KG1 (cell line): ENCODE measurements around the gene PTPN1.

ENCODE experiments used
- DNase-seq: peaks from one replicate; lab custom pipeline; 2025; lab: John Stamatoyannopoulos, UW

PTPN1 gene

GRCh38 chr20:50513169-50514034 is 3.2 kb downstream of the PTPN1 start:
- no peak for DNase-seq

GRCh38 chr20:50514035-50514337 is 3.8 kb downstream of the PTPN1 start:
- no peak for DNase-seq

- DNase-seq, result no peak
Observed at GRCh38 chr20:50514750-50515149, 4.6 kb downstream of the PTPN1 start.

GRCh38 chr20:50515471-50516106 is 5.4 kb downstream of the PTPN1 start:
- DNase-seq, result no peak

- no peak for DNase-seq
Observed at GRCh38 chr20:50516180-50516934, 6.2 kb downstream of the PTPN1 start.

- no peak for DNase-seq
Observed at GRCh38 chr20:50516935-50517816, 7.0 kb downstream of the PTPN1 start.

GRCh38 chr20:50517817-50518154 is 7.6 kb downstream of the PTPN1 start:
- DNase-seq, result no peak

- no peak for DNase-seq
Observed at GRCh38 chr20:50518270-50518721, 8.1 kb downstream of the PTPN1 start.

- DNase-seq, result no peak
Observed at GRCh38 chr20:50519036-50519762, 9.0 kb downstream of the PTPN1 start.

GRCh38 chr20:50520222-50520880 is 10.2 kb downstream of the PTPN1 start:
- no peak for DNase-seq

GRCh38 chr20:50521221-50522052 is 11.3 kb downstream of the PTPN1 start:
- DNase-seq, result no peak

GRCh38 chr20:50522053-50522674 is 12.0 kb downstream of the PTPN1 start:
- DNase-seq, result no peak

GRCh38 chr20:50523552-50524167 is 13.5 kb downstream of the PTPN1 start:
- DNase-seq, result no peak

- no peak for DNase-seq
Observed at GRCh38 chr20:50525681-50526080, 15.5 kb downstream of the PTPN1 start.

GRCh38 chr20:50526403-50526989 is 16.3 kb downstream of the PTPN1 start:
- no peak for DNase-seq

GRCh38 chr20:50527068-50527605 is 17.0 kb downstream of the PTPN1 start:
- DNase-seq, result no peak

- no peak for DNase-seq
Observed at GRCh38 chr20:50528129-50528528, 17.9 kb downstream of the PTPN1 start.

GRCh38 chr20:50528804-50529351 is 18.7 kb downstream of the PTPN1 start:
- DNase-seq, result no peak
